H1 (cell line): ENCODE results near the gene RCL1. TPM values are rescaled to one million over a fixed set of nuclear protein-coding genes. Genes with fewer than 3 reads are reported as not detected.

Experiments
- CTCF ChIA-PET: fragments of 300-600 bp; sonication (Branson Sonifier 250); formaldehyde crosslinking; loops from one replicate; lab custom pipeline; 2021; ENCODE audit not compliant: partially characterized antibody; lab: Charles Lee
- POLR2A ChIA-PET: fragments of 300-600 bp; sonication (Branson Sonifier 250); formaldehyde crosslinking; loops from one replicate; lab custom pipeline; 2021; ENCODE audit warnings: inconsistent platforms; ENCODE audit not compliant: partially characterized antibody; lab: Charles Lee
- DNase-seq, 2 experiments: peaks; one replicate each; pipeline versions ENCODE4 v3.0.0 to v3.0.0-alpha.2; 2010 to 2022; ENCODE audit warnings: low spot score in 2 of 2, low read depth in 1 of 2, mixed read lengths in 1 of 2
- FAIRE-seq: peaks from 2 replicates; lab custom pipeline; 2011; peaks lifted over from hg19 to GRCh38; lab: Jason Lieb, UNC
- H2AFZ ChIP-seq: 2 replicates; pipeline ENCODE4 v1.8.1; 2012; ENCODE audit warnings: low read length, inconsistent platforms
- H2AK5ac ChIP-seq: 2 replicates; pipeline ENCODE4 v1.6.1; 2013; ENCODE audit warnings: low read depth, low read length
- H2BK120ac ChIP-seq: replicated peaks from 2 replicates; pipeline ENCODE3; 2013; ENCODE audit warnings: low read depth, low read length, inconsistent platforms
- H2BK12ac ChIP-seq: 2 replicates; pipeline ENCODE4 v1.6.1; 2013; ENCODE audit warnings: low read depth, low read length
- H2BK15ac ChIP-seq: 2 replicates; pipeline ENCODE4 v1.6.1; 2013; ENCODE audit warnings: low read length
- H2BK20ac ChIP-seq: 2 replicates; pipeline ENCODE4 v1.6.1; 2013; ENCODE audit warnings: low read length
- H2BK5ac ChIP-seq: 2 replicates; pipeline ENCODE4 v1.6.1; 2013; ENCODE audit warnings: low read depth, low read length
- H3K14ac ChIP-seq: 2 replicates; pipeline ENCODE4 v1.6.1; 2013; ENCODE audit warnings: inconsistent platforms; ENCODE audit not compliant: insufficient read length
- H3K18ac ChIP-seq: 2 replicates; pipeline ENCODE4 v1.6.1; 2013; ENCODE audit warnings: low read length; ENCODE audit errors: extremely low read depth
- H3K23ac ChIP-seq: 2 replicates; pipeline ENCODE4 v1.6.1; 2013; ENCODE audit warnings: inconsistent platforms; ENCODE audit not compliant: insufficient read length
- H3K23me2 ChIP-seq: 2 replicates; pipeline ENCODE4 v1.6.1; 2013; ENCODE audit warnings: low read depth, low read length
- H3K27ac ChIP-seq: 2 replicates; pipeline ENCODE4 v1.6.1; 2011; ENCODE audit warnings: low read depth, low read length, inconsistent platforms
- H3K27me3 ChIP-seq, 4 experiments: replicated peaks in 1 of 4; 1 replicate in 1 of 4; 2 replicates in 3 of 4; pipeline versions ENCODE4 v1.6.1 to v1.8.1; 2011 to 2013; ENCODE audit warnings: low read length in 3 of 4, mild to moderate bottlenecking in 3 of 4, inconsistent platforms in 2 of 4, mixed read lengths in 2 of 4, moderate library complexity in 1 of 4; ENCODE audit not compliant: control insufficient read depth in 3 of 4, insufficient read depth in 3 of 4; ENCODE audit errors: extremely low read depth in 1 of 4
- H3K36me3 ChIP-seq, 4 experiments: 2 replicates each; pipeline versions ENCODE4 v1.6.1 to v1.8.1; 2011 to 2013; ENCODE audit warnings: mild to moderate bottlenecking in 4 of 4, low read length in 3 of 4, moderate library complexity in 2 of 4, control low read depth in 1 of 4, inconsistent platforms in 1 of 4; ENCODE audit not compliant: insufficient read depth in 4 of 4, control insufficient read depth in 2 of 4
- H3K4ac ChIP-seq: replicated peaks from 2 replicates; pipeline ENCODE3; 2013; ENCODE audit warnings: low read length, low read depth, mixed read lengths, inconsistent platforms; ENCODE audit not compliant: insufficient read length
- H3K4me1 ChIP-seq, 4 experiments: replicated peaks in 1 of 4; 1 replicate in 1 of 4; 2 replicates in 3 of 4; pipeline versions ENCODE4 v1.6.1 to v1.8.1; 2011 to 2013; ENCODE audit warnings: low read length in 3 of 4, inconsistent platforms in 2 of 4, mixed read lengths in 1 of 4; ENCODE audit not compliant: insufficient read depth in 4 of 4, control insufficient read depth in 3 of 4
- H3K4me2 ChIP-seq, 2 experiments: 2 replicates each; pipeline versions ENCODE4 v1.6.1 to v1.8.1; 2011 to 2013; ENCODE audit warnings: low read depth in 2 of 2, low read length in 2 of 2, control low read depth in 1 of 2, inconsistent platforms in 1 of 2, mild to moderate bottlenecking in 1 of 2; ENCODE audit not compliant: insufficient read depth in 1 of 2
- H3K4me3 ChIP-seq, 4 experiments: fragments of 200-600, 300-600 bp in 1 of 4; sonication (generic), shearing (Covaris generic), sonication (Bioruptor Twin) in 1 of 4; 2 replicates each; pipeline versions ENCODE4 v1.5.1 to v1.8.1; 2011 to 2016; ENCODE audit warnings: low read length in 4 of 4, low read depth in 3 of 4, control low read depth in 2 of 4, inconsistent platforms in 2 of 4, mild to moderate bottlenecking in 2 of 4, mixed read lengths in 1 of 4, moderate library complexity in 1 of 4; ENCODE audit not compliant: insufficient read depth in 2 of 4; ENCODE audit errors: extremely low read depth in 1 of 4
- H3K56ac ChIP-seq: replicated peaks from 2 replicates; pipeline ENCODE3; 2013; ENCODE audit warnings: low read depth, mild to moderate bottlenecking, mixed read lengths, low read length, inconsistent platforms; ENCODE audit not compliant: insufficient read length
- H3K79me1 ChIP-seq: 2 replicates; pipeline ENCODE4 v1.6.1; 2013; ENCODE audit warnings: low read depth, low read length, control low read depth
- H3K79me2 ChIP-seq, 2 experiments: 2 replicates each; pipeline versions ENCODE4 v1.6.1 to v1.8.1; 2012 to 2013; ENCODE audit warnings: low read length in 2 of 2, mild to moderate bottlenecking in 2 of 2, inconsistent platforms in 1 of 2; ENCODE audit not compliant: insufficient read depth in 2 of 2, control insufficient read depth in 1 of 2
- H3K9ac ChIP-seq, 4 experiments: replicated peaks in 1 of 4; 1 replicate in 1 of 4; 2 replicates in 3 of 4; pipeline versions ENCODE4 v1.6.1 to v1.8.1; 2011 to 2013; ENCODE audit warnings: low read depth in 3 of 4, low read length in 3 of 4, control low read depth in 2 of 4, mild to moderate bottlenecking in 2 of 4, moderate library complexity in 2 of 4, inconsistent platforms in 1 of 4; ENCODE audit errors: extremely low read depth in 1 of 4
- H3K9me3 ChIP-seq, 2 experiments: 2 replicates each; pipeline versions ENCODE4 v1.6.1 to v1.8.1; 2012 to 2013; ENCODE audit warnings: mild to moderate bottlenecking in 2 of 2, moderate library complexity in 2 of 2, control low read depth in 1 of 2, inconsistent platforms in 1 of 2, low read depth in 1 of 2, low read length in 1 of 2, mixed read lengths in 1 of 2; ENCODE audit not compliant: insufficient read depth in 2 of 2
- H4K20me1 ChIP-seq, 2 experiments: replicated peaks in 1 of 2; 2 replicates each; pipeline versions ENCODE3 to v1.8.1; 2011 to 2013; ENCODE audit warnings: inconsistent platforms in 2 of 2, low read length in 2 of 2, mild to moderate bottlenecking in 1 of 2; ENCODE audit not compliant: insufficient read depth in 2 of 2, control insufficient read depth in 1 of 2
- H4K5ac ChIP-seq: 2 replicates; pipeline ENCODE4 v1.6.1; 2013; ENCODE audit warnings: low read length, low read depth, mixed read lengths, inconsistent platforms; ENCODE audit not compliant: insufficient read length
- H4K8ac ChIP-seq: 2 replicates; pipeline ENCODE4 v1.8.0; 2013; ENCODE audit warnings: mild to moderate bottlenecking, moderate library complexity, low read length, inconsistent platforms; ENCODE audit not compliant: insufficient read depth; ENCODE audit errors: extremely low read depth
- H4K91ac ChIP-seq: replicated peaks from 2 replicates; pipeline ENCODE3; 2013; ENCODE audit warnings: low read length, mixed read lengths, inconsistent platforms; ENCODE audit not compliant: insufficient read length
- ASH2L ChIP-seq: fragments of 200-600, 300-600 bp; sonication (generic); IDR thresholded peaks from one replicate; pipeline ENCODE4 v1.7.1; 2017; ENCODE audit warnings: low read length
- BCL11A ChIP-seq, 2 experiments: IDR thresholded peaks; one replicate each; pipeline ENCODE4 v1.6.1; 2011; ENCODE audit warnings: low read depth in 2 of 2, low read length in 2 of 2, mild to moderate bottlenecking in 2 of 2
- HDAC6 ChIP-seq: IDR thresholded peaks from one replicate; pipeline ENCODE4 v1.7.1; 2012; ENCODE audit warnings: low read depth, mild to moderate bottlenecking, inconsistent platforms, low read length, moderate library complexity
- KDM5A ChIP-seq: fragments of 200-600 bp; IDR thresholded peaks from 2 replicates; pipeline ENCODE4 v1.7.1; 2012; ENCODE audit warnings: mild to moderate bottlenecking, low read length, inconsistent platforms, mixed read lengths
- PHF8 ChIP-seq: fragments of 200-600 bp; sonication (generic); conservative IDR thresholded peaks from 2 replicates; pipeline ENCODE4 v1.7.1; 2012; ENCODE audit warnings: low read depth, mild to moderate bottlenecking, inconsistent platforms, low read length, moderate library complexity
- POLR2AphosphoS5 ChIP-seq: IDR thresholded peaks from 2 replicates; pipeline ENCODE4 v1.6.1; 2011; ENCODE audit warnings: low read depth, low read length
- SIN3A ChIP-seq, 2 experiments: IDR thresholded peaks in 1 of 2; conservative IDR thresholded peaks in 1 of 2; 2 replicates each; pipeline ENCODE4 v1.6.1; 2011 to 2012; ENCODE audit warnings: low read length in 2 of 2, improper control_type of control experiment in 1 of 2, low read depth in 1 of 2, mild to moderate bottlenecking in 1 of 2
- SP4 ChIP-seq: IDR thresholded peaks from 2 replicates; pipeline ENCODE4 v1.6.1; 2012; ENCODE audit warnings: low read length, inconsistent platforms
- TAF1 ChIP-seq: IDR thresholded peaks from 2 replicates; pipeline ENCODE4 v1.6.1; 2011; ENCODE audit warnings: mild to moderate bottlenecking, low read depth, low read length
- YY1 ChIP-seq: IDR thresholded peaks from 2 replicates; pipeline ENCODE4 v1.6.1; 2011; ENCODE audit warnings: low read depth, mild to moderate bottlenecking, low read length
- WGBS, 2 experiments: shearing (Covaris generic) in 1 of 2; methylation state at CpG; one replicate each; pipeline versions ENCODE4 v1.1.6 to v1.1.7; 2013 to 2015; ENCODE audit warnings: low lambda C conversion rate in 2 of 2, mixed read lengths in 2 of 2, inconsistent platforms in 1 of 2, low coverage in 1 of 2, missing lambda C conversion rate in 1 of 2; ENCODE audit not compliant: insufficient replicate concordance in 2 of 2, insufficient coverage in 1 of 2, insufficient read length in 1 of 2; ENCODE audit errors: extremely low coverage in 1 of 2, missing lambda C conversion rate in 1 of 2; 5-methylcytosine and 5-hydroxymethylcytosine counted together
- polyA plus RNA-seq, 7 experiments: library from polyadenylated mRNA; depleted of rRNA in 3 of 7; stranded (reverse) in 5 of 7; unstranded in 2 of 7; fragments of >200 nt in 5 of 7; fragments of 200-250 nt in 2 of 7; gene quantifications; 1 replicate in 5 of 7; 2 replicates in 1 of 7; 4 replicates in 1 of 7; pipeline versions ENCODE4 v1.2.1 to v1.2.3, GENCODE V29; 2011 to 2013; ENCODE audit warnings: missing spikeins in 2 of 7, mixed read lengths in 2 of 7
- total RNA-seq: library from RNA; stranded (reverse); fragmentation: NEBNext Ultra II Directional; extraction: Animal tissue kit (Norgen Biotek cat#: 25700); gene quantifications from 2 replicates; pipeline ENCODE4 v1.2.1, GENCODE V29; 2021
- TF ChIP-seq, protein P1 (sequence below): IDR thresholded peaks from 2 replicates; pipeline ENCODE4 v1.6.1; 2012; ENCODE audit warnings: inconsistent platforms
- TF ChIP-seq, protein P2 (sequence below), 3 experiments: IDR thresholded peaks; 1 replicate in 2 of 3; 2 replicates in 1 of 3; pipeline versions ENCODE4 v1.5.1 to v1.6.1; 2011; ENCODE audit warnings: low read length in 3 of 3, mild to moderate bottlenecking in 3 of 3, inconsistent platforms in 2 of 3, low read depth in 1 of 3, moderate library complexity in 1 of 3; ENCODE audit not compliant: insufficient read depth in 1 of 3; ENCODE audit errors: control extremely low read depth in 1 of 3

The RCL1 gene
- total and polyA plus RNA-seq, 2 of the 8 experiments (the other 6 are each of a cell fraction or from before 2014, with no cell fraction given) = 21.0 to 29.5 TPM

DNA sequence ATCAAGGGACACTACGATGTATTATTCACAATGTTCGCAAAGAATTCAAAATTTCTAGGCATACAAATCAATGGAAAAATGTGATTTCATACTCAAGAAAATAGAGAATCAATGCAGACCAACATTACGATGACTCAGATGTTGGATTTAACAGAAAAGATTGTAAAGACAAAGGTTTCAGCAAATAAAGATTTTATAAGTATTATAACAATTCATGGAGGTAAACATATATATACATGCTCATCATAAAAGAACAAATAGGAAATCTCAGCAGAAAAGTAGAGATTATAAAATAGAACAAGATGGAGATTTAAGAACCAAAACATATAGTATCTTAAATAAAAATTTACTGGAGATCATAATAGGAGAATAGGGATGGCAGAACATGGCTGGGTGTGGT is 98.9 kb downstream of the RCL1 start:
- Histone ChIP-seq H3K4me1 (peaks cover 0 to 4% (median 3%) of the 10 kb centered on the region in 4 experiments; a peak in 3 of 7 replicates), H2BK5ac (no peak overlapping the region), H2AFZ (no peak overlapping the region), H2AK5ac (no peak overlapping the region), H3K4ac (no peak overlapping the region), H2BK12ac (no peak overlapping the region), H4K5ac (no peak overlapping the region), H2BK20ac (no peak overlapping the region), H4K8ac (no peak overlapping the region), H4K91ac (no peak overlapping the region), H3K9ac (no peak overlapping the region), H3K79me2 (no peaks in the 10 kb centered on the region), H3K4me3 (no peak overlapping the region), H3K27me3 (no peaks in the 10 kb centered on the region), H3K23me2 (no peaks in the 10 kb centered on the region), H3K36me3 (no peaks in the 10 kb centered on the region), H3K23ac (no peak overlapping the region), H3K14ac (no peak overlapping the region), H3K9me3 (no peaks in the 10 kb centered on the region), H3K27ac (no peak overlapping the region), H3K79me1 (no peaks in the 10 kb centered on the region), H2BK120ac (no peak overlapping the region), H4K20me1 (no peaks in the 10 kb centered on the region), H3K4me2 (no peak overlapping the region), H2BK15ac (no peak overlapping the region), H3K18ac (no peak overlapping the region), H3K56ac (no peak overlapping the region)
- FAIRE-seq (no peak), DNase-seq (no peak)
- WGBS, 2 experiments = 95% methylated on average over 3 of the region's 3 CpGs; no CpG with 5 or more reads in 1 of the 2 experiments
- POLR2A ChIA-PET = interaction anchor here (0.6 kb wide), 1 partner anchor 11 kb away, joined by 3 read pairs; no protein-coding TSS in a partner anchor
- CTCF ChIA-PET = no interaction called here
- TF ChIP-seq ASH2L (no peak), SIN3A (conservative IDR thresholded peaks at IDR 0.05 in 1 of 2, IDR thresholded peaks at IDR 0.05 in 1 of 2; ENCODE audit: low read depth in 1 of 2, low read length in 2 of 2) (no peak), SP4 (no peak), BCL11A (IDR thresholded peaks at IDR 0.05; ENCODE audit: low read depth in 2 of 2, low read length in 2 of 2) (no peak), PHF8 (no peak), TAF1 (no peak), KDM5A (no peak), POLR2AphosphoS5 (no peak), HDAC6 (no peak), YY1 (no peak)
- TF ChIP-seq, protein P1, sequence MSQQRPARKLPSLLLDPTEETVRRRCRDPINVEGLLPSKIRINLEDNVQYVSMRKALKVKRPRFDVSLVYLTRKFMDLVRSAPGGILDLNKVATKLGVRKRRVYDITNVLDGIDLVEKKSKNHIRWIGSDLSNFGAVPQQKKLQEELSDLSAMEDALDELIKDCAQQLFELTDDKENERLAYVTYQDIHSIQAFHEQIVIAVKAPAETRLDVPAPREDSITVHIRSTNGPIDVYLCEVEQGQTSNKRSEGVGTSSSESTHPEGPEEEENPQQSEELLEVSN = no peak
- TF ChIP-seq, protein P2, sequence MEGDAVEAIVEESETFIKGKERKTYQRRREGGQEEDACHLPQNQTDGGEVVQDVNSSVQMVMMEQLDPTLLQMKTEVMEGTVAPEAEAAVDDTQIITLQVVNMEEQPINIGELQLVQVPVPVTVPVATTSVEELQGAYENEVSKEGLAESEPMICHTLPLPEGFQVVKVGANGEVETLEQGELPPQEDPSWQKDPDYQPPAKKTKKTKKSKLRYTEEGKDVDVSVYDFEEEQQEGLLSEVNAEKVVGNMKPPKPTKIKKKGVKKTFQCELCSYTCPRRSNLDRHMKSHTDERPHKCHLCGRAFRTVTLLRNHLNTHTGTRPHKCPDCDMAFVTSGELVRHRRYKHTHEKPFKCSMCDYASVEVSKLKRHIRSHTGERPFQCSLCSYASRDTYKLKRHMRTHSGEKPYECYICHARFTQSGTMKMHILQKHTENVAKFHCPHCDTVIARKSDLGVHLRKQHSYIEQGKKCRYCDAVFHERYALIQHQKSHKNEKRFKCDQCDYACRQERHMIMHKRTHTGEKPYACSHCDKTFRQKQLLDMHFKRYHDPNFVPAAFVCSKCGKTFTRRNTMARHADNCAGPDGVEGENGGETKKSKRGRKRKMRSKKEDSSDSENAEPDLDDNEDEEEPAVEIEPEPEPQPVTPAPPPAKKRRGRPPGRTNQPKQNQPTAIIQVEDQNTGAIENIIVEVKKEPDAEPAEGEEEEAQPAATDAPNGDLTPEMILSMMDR (IDR thresholded peaks at IDR 0.05; ENCODE audit: control extremely low read depth in 1 of 3, insufficient read depth in 1 of 3, low read depth in 1 of 3, low read length in 3 of 3) = no peak
